AG10803 (cell line): ENCODE data around the gene PHETA1.
"Not testable (repeated sequence)": the region's sequence is repeated elsewhere in the genome, so short reads cannot be mapped to it uniquely, and the experiment has no call there.

Experiments
- DNase-seq: peaks from one replicate; pipeline ENCODE4 v3.0.0; 2010; ENCODE audit warnings: low read depth
- H3K4me3 ChIP-seq: 2 replicates; pipeline ENCODE4 v1.5.1; 2011; ENCODE audit warnings: mild to moderate bottlenecking, low read length, control low read depth
- TF ChIP-seq, protein P1 (sequence below): conservative IDR thresholded peaks from 2 replicates; pipeline ENCODE4 v1.5.1; 2011; ENCODE audit warnings: mild to moderate bottlenecking, low read length, control low read depth, inconsistent platforms

Gene PHETA1

DNA sequence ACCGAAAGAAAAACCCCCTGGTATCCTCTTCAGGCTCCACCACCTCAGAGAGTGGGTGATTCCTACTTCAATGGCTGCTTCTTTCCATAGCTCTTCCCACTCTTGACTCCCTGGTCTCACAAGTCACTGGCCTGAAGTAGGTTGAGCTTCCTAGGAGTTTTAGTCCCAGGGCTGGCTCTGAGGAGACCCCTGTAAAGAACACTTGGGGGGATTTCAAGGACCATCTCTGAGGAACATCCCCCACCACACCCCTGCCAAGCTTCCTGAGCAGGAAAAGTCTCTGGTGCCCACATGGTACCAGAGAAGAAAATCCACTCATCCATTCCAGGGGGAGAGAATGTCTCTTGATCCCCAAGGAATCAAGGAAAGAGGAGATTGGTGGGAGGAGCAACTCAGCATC lies 25.7 kb downstream of the PHETA1 start:
- no peak for DNase-seq
- H3K4me3 ChIP-seq: no peak overlapping the region
- TF ChIP-seq, protein P1, sequence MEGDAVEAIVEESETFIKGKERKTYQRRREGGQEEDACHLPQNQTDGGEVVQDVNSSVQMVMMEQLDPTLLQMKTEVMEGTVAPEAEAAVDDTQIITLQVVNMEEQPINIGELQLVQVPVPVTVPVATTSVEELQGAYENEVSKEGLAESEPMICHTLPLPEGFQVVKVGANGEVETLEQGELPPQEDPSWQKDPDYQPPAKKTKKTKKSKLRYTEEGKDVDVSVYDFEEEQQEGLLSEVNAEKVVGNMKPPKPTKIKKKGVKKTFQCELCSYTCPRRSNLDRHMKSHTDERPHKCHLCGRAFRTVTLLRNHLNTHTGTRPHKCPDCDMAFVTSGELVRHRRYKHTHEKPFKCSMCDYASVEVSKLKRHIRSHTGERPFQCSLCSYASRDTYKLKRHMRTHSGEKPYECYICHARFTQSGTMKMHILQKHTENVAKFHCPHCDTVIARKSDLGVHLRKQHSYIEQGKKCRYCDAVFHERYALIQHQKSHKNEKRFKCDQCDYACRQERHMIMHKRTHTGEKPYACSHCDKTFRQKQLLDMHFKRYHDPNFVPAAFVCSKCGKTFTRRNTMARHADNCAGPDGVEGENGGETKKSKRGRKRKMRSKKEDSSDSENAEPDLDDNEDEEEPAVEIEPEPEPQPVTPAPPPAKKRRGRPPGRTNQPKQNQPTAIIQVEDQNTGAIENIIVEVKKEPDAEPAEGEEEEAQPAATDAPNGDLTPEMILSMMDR: no peak

DNA sequence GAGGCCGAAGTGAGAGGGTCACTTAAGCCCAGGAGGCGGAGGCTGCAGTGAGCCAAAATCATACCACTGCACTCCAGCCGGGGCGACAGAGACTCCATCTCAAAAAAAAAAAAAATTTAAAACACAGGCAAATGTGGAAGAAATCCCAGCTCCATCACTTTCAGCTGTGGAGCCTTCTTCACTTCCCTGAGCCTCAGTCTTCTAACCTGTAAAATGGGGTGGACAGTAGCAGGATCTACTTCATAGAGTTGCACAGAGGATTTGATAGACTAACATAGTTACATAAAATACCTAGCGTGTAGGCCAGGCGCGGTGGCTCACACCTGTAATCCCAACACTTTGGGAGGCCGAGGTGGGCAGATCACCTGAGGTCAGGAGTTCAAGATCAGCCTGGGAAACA lies 26.5 kb downstream of the PHETA1 start:
- H3K4me3 ChIP-seq: no peak overlapping the region
- DNase-seq: no peak
- TF ChIP-seq, protein P1: no peak

DNA sequence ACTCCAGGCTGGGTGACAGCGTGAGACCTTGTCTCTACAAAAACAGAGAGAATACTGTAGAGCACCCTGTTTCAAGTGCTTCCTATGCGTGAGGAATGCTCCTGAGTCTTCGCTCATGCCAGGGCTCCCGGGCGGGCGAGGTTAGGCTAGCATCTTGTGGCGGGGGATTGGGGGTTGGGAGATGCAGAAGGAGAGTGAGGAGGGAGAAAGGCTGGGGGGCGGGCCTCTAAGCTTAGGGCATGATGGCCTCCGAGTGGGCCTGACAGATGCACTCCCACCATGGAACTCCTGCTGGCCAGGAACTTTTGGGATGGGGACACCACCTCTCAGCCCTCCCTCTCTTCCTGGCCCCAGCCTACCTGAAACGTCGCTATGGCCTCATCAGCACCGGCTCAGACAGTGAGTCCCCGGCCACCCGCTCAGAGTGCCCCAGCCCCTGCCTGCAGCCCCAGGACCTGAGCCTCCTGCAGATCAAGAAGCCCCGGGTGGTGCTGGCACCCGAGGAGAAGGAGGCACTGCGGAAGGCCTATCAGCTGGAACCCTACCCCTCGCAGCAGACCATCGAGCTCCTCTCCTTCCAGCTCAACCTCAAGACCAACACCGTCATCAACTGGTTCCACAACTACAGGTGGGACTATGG lies 27.3 kb downstream of the PHETA1 start:
- DNase-seq: no peak
- H3K4me3 ChIP-seq: no peak overlapping the region
- TF ChIP-seq, protein P1: no peak

DNA sequence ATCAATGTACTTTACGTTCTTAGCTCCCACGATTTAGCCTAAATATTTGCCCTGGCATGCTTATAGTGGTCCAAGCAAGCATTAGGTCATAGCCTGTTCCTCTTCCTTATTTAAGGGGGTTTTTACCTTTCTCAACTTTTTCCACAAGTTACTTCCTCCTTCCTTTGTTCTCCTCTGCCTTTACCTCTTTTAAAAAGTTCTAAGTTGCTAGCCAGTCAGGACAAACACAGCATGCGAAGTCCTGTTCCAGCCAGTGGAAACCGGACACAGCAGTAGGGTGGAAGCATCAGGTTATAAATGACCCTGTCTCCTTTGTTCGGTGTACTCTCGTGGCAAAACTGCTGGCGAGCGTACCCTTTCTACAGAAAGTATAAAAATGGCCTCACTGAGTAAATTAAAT lies 28.2 kb downstream of the PHETA1 start:
- not testable (repeated sequence) for DNase-seq, H3K4me3 ChIP-seq

DNA sequence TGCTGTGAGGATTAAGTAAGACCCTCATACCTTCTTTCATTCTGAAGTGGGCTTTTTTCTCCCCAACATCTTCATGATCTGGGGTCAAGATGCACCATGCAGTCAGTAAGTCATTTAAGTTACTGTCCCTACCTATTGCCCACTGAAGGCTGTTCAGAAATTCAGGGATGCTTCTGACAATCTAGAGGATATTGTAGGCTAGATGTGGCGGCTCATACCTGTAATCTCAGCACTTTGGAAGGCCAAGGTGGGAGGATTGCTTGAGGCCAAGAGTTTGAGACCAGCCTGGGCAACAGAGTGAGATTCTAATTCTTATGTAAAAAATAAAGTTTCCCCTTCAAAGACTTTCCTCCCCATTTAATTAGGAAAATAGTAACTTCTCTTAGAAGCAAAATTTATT lies 28.7 kb downstream of the PHETA1 start:
- no peak overlapping the region for H3K4me3 ChIP-seq
- TF ChIP-seq, protein P1: no peak
- DNase-seq: no peak

GRCh38 chr12:111339321-111339938 lies 29.5 kb downstream of the PHETA1 start:
- TF ChIP-seq, protein P1: no peak
- no peak overlapping the region for H3K4me3 ChIP-seq
- no peak for DNase-seq

DNA sequence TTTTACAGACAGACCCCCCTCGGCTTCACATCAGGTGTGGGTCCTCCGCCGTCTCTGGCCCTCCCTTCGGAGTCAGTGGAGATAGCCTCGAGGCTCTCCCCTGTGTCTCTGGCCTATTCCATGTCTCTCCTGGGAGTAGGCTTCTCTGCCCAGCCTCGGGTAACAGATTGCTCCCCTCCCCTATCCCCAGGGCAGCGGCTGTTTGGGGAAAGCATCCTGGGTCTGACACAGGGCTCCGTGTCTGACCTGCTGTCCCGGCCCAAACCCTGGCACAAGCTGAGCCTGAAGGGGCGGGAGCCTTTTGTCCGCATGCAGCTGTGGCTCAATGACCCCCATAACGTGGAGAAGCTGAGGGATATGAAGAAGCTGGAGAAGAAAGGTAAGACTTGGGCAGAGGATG lies 30.8 kb downstream of the PHETA1 start:
- DNase-seq: no peak
- TF ChIP-seq, protein P1: no peak

More for the DNA sequence above, 30.8 kb downstream of the PHETA1 start:
- no peak overlapping the region for H3K4me3 ChIP-seq
